ENCODE results near the gene BCL2A1. TPM values are rescaled to one million over a fixed set of nuclear protein-coding genes. Genes with fewer than 3 reads are reported as not detected.

The BCL2A1 gene
- total and polyA plus RNA-seq, 2 donors (not counting 1 experiment from before 2014, with no cell fraction given), result 33.8 to 49.2 TPM

- DNase-seq, result no peak
- H3K27ac ChIP-seq (ENCODE audit: low read length in 2 of 2), result no peak overlapping the region
- no peaks in the 10 kb centered on the region for H3K9me3 ChIP-seq (ENCODE audit: control extremely low read depth in 1 of 3, control insufficient read depth in 2 of 3, insufficient read depth in 1 of 3, low read length in 2 of 3)
- Mint-ChIP-seq H3K27me3 (peaks cover 3% of the 10 kb centered on the region), H3K27ac (no peak overlapping the region), H3K9me3 (ENCODE audit: insufficient read depth) (no peaks in the 10 kb centered on the region), H3K4me3 (no peak overlapping the region), H3K4me1 (peaks cover 6% of the 10 kb centered on the region)
- ATAC-seq (ENCODE audit: low read depth), result no peak
- intact Hi-C loops (cut with micrococcal nuclease), result no loop called here
- POLR2A ChIA-PET, result no interaction called here
- CTCF ChIA-PET, result interaction anchor here (0.6 to 0.7 kb wide), 2 partner anchors 32 to 37 kb away, joined by 3 to 5 read pairs; no protein-coding TSS in a partner anchor
- H3K4me3 ChIP-seq (ENCODE audit: control extremely low read depth in 1 of 5, extremely low read depth in 1 of 5, insufficient read depth in 1 of 5, low read depth in 2 of 5, low read length in 4 of 5), result no peak overlapping the region
- no peaks in the 10 kb centered on the region for H3K79me2 ChIP-seq (ENCODE audit: control insufficient read depth, insufficient read depth, low read length)
- H3K9ac ChIP-seq (ENCODE audit: low read length), result no peak overlapping the region
- no CpG with 5 or more reads among the region's 1 CpG for WGBS (ENCODE audit: insufficient coverage)
- no peak overlapping the region for H3K4me2 ChIP-seq (replicated peaks; ENCODE audit: low read depth, low read length, poor library complexity, severe bottlenecking)
- no peaks in the 10 kb centered on the region for H3K27me3 ChIP-seq (replicated peaks in 1 of 4; ENCODE audit: control extremely low read depth in 1 of 4, control insufficient read depth in 3 of 4, insufficient read depth in 4 of 4, low read length in 3 of 4)
- no peak for TF ChIP-seq EZH2 (IDR thresholded peaks at IDR 0.05; ENCODE audit: borderline replicate concordance, insufficient read depth, low read depth, low read length, poor library complexity, severe bottlenecking)
- TF ChIP-seq CTCF (IDR thresholded peaks at IDR 0.05), result no peak
- no peaks in the 10 kb centered on the region for H3K36me3 ChIP-seq (replicated peaks in 1 of 2; ENCODE audit: control extremely low read depth in 1 of 2, control insufficient read depth in 1 of 2, extremely low read depth in 1 of 2, insufficient read depth in 2 of 2, low read length in 1 of 2)
- no peak overlapping the region for H2AFZ ChIP-seq (ENCODE audit: insufficient read depth, low read depth, low read length, poor library complexity, severe bottlenecking)
- peaks cover 0 to 4% of the 10 kb centered on the region in 2 donors for H3K4me1 ChIP-seq (ENCODE audit: control insufficient read depth in 2 of 2, insufficient read depth in 2 of 2, low read length in 2 of 2)
- no peaks in the 10 kb centered on the region for H4K20me1 ChIP-seq (ENCODE audit: control insufficient read depth, insufficient read depth, low read length, poor library complexity, severe bottlenecking)
Measured at GRCh38 chr15:79943820-79944219, 27.2 kb downstream of the BCL2A1 start.

- H3K27ac Mint-ChIP-seq, result no peak overlapping the region
- H3K9ac ChIP-seq (ENCODE audit: low read length), result no peak overlapping the region
- H3K27me3 Mint-ChIP-seq, result peaks cover 5% of the 10 kb centered on the region
- ATAC-seq (ENCODE audit: low read depth) (no peak), DNase-seq (no peak)
- no peaks in the 10 kb centered on the region for H3K9me3 Mint-ChIP-seq (ENCODE audit: insufficient read depth)
- no peak overlapping the region for H3K27ac ChIP-seq (ENCODE audit: low read length in 2 of 2)
- no peaks in the 10 kb centered on the region for H3K9me3 ChIP-seq (ENCODE audit: control extremely low read depth in 1 of 3, control insufficient read depth in 2 of 3, insufficient read depth in 1 of 3, low read length in 2 of 3)
- ChIA-PET POLR2A (interaction anchor here (0.7 kb wide), 1 partner anchor 1400 kb away, joined by 3 read pairs; no protein-coding TSS in a partner anchor), CTCF (interaction anchor here (0.7 kb wide), 1 partner anchor 33 kb away, joined by 5 read pairs; no protein-coding TSS in a partner anchor)
- no peaks in the 10 kb centered on the region for H3K36me3 ChIP-seq (replicated peaks in 1 of 2; ENCODE audit: control extremely low read depth in 1 of 2, control insufficient read depth in 1 of 2, extremely low read depth in 1 of 2, insufficient read depth in 2 of 2, low read length in 1 of 2)
- no peaks in the 10 kb centered on the region for H3K27me3 ChIP-seq (replicated peaks in 1 of 4; ENCODE audit: control extremely low read depth in 1 of 4, control insufficient read depth in 3 of 4, insufficient read depth in 4 of 4, low read length in 3 of 4)
- H2AFZ ChIP-seq (ENCODE audit: insufficient read depth, low read depth, low read length, poor library complexity, severe bottlenecking), result no peak overlapping the region
- peaks cover 2% of the 10 kb centered on the region for H3K4me1 Mint-ChIP-seq
- TF ChIP-seq EZH2 (IDR thresholded peaks at IDR 0.05; ENCODE audit: borderline replicate concordance, insufficient read depth, low read depth, low read length, poor library complexity, severe bottlenecking), result no peak
- no peak for TF ChIP-seq CTCF (IDR thresholded peaks at IDR 0.05)
- intact Hi-C loops (cut with micrococcal nuclease), result no loop called here
- H3K4me3 ChIP-seq (ENCODE audit: control extremely low read depth in 1 of 5, extremely low read depth in 1 of 5, insufficient read depth in 1 of 5, low read depth in 2 of 5, low read length in 4 of 5), result no peak overlapping the region
- H4K20me1 ChIP-seq (ENCODE audit: control insufficient read depth, insufficient read depth, low read length, poor library complexity, severe bottlenecking), result no peaks in the 10 kb centered on the region
- peaks cover 0 to under 1% of the 10 kb centered on the region in 2 donors for H3K4me1 ChIP-seq (ENCODE audit: control insufficient read depth in 2 of 2, insufficient read depth in 2 of 2, low read length in 2 of 2)
- no peak overlapping the region for H3K4me2 ChIP-seq (replicated peaks; ENCODE audit: low read depth, low read length, poor library complexity, severe bottlenecking)
- no peaks in the 10 kb centered on the region for H3K79me2 ChIP-seq (ENCODE audit: control insufficient read depth, insufficient read depth, low read length)
- WGBS (ENCODE audit: insufficient coverage), result 100% methylated on average over 3 of the region's 7 CpGs
- no peak overlapping the region for H3K4me3 Mint-ChIP-seq
Measured at GRCh38 chr15:79942741-79943481, 28.1 kb downstream of the BCL2A1 start.

All from B cell (primary cell).